ENCODE data around the gene TRMT6. TPM values are rescaled to one million over a fixed set of nuclear protein-coding genes. Genes with fewer than 3 reads are reported as not detected.

Gene TRMT6
- total RNA-seq, 1 experiment from 2014 or later = 17.8 TPM

DNA sequence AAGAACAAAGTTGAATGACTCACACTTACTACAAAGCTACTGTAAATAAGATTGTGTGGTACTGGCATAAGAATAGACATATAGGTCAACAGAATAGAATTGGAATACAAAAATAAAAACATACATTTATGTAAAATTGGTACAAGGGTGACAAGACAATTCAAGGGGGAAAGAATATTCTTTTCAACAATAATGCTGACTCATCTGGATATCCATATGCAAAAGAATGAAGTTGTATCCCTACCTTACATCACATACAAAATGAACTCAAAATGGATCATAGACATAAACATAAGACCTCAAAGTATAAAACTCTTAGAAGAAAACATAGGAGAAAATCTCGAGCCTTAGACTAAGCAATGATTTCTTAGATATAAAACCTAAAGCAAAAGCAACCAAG, 50.9 kb downstream of the TRMT6 start:
- no peak for DNase-seq (ENCODE audit: low spot score)

DNA sequence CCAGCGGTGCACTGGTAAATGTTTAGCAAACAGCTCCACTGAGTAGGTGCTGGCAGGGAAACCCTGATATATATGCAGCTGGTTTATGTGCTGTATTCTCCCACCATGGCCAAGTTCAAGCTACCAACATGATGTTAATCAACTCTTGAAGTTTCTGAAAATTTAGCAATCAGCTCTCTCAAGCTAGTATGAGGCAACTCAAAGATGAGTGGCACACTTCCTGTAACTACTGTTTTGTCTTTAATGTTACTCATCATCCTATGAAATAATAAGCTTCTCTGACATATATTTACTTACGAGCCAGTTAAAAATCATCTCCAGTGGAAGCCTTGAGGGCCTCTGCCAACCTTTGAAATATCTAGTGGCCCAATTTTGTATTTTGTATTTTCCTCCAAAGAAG, 54.7 kb downstream of the TRMT6 start:
- no peak for DNase-seq (ENCODE audit: low spot score)

- no peak for DNase-seq (ENCODE audit: low spot score)
Measured at GRCh38 chr20:5893621-5894020, 56.7 kb downstream of the TRMT6 start.

DNA sequence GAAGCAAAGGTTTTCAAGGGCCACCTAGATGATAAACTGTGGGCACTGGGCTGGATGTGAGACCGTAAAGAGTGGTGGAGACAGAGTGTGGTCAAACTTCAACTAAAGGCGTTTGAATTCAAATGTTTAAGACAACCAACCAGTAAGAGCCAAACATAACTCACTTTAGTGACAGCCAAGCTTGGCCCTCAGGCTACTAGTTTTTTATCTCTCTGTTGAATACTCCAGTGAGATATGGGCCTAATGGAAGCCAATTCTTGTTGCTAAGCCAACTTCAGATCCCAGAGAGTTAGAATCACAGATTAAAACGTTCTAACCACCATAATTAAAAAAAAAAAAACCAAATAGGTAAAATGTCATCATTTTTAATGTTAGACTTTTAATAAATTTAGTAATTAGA, 57.3 kb downstream of the TRMT6 start:
- DNase-seq (ENCODE audit: low spot score) = no peak

DNA sequence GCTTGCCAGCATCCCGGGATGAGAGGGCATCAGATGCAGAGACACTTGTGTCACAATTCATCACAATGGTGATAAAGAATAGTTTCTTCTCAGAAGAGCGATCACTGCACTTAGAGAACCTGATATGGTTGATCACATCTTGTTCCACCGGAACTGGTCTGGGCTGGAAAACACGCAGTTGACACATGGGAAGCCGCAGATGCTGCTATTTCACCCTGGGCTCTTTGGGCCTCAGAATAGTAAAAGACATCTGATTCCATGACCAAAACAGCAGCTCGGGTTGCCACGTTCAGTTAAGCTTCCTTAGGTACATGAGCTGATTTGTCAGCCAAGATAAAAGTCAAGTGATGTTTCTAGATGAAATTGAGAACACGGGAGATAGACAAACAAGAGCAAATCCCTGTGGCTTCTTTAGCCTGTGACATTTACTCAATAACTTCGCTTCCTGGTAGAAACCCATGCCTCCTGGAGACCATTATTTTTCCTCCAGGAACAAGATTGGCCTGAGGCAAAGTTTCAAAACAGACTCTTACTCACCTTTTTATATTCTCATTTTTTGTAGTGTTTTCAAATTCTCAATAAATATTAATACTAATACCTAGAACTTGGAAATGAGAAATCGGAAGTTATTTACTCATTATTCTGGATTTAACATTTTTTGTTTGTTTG, 59.4 kb downstream of the TRMT6 start:
- no peak for DNase-seq (ENCODE audit: low spot score)

DNA sequence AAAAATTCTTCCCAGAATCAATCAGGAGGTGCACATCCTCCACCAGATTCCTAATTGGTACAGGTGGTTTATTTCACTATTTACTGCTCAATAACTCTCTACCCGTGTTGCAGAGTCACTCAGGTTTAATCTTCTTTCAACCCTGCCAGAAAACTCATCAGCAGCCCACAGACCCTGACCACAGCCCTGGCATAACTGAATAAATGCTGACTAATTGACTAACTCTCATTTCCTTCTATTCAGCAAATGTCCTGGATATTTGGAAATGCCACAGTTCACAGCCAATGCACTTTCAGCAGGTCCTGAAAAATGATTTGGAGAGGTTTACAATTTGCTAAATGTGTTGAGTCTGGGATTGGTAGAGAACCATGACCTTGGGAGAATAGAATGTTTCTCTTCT, 62.3 kb downstream of the TRMT6 start:
- no peak for DNase-seq (ENCODE audit: low spot score)

GRCh38 chr20:5887386-5887785, 62.9 kb downstream of the TRMT6 start:
- DNase-seq (ENCODE audit: low spot score) = no peak

Small RNA genes lying within 50 kb of the gene (small RNA-seq; reads per million reads assigned to genes)
- not detected for gene RF00019
- gene RNU1-55P = 0.29 reads per million

Other genes with a start within 250 kb of the TRMT6 start
- gene SHLD1, start 200.1 kb downstream of the TRMT6 start, total RNA-seq (2014; rRNA removed; shearing (Covaris generic)) = 0.61 and 4.5 TPM in 2 replicates
- not detected in 2 replicates for gene CHGB, start 39.0 kb downstream of the TRMT6 start, total RNA-seq (2014; rRNA removed; shearing (Covaris generic))
- 11.6 and 14.0 TPM in 2 replicates for gene MCM8, start 119 bp upstream of the TRMT6 start, total RNA-seq (2014; rRNA removed; shearing (Covaris generic))
- 39.5 and 48.0 TPM in 2 replicates for gene CRLS1, start 55.6 kb upstream of the TRMT6 start, total RNA-seq (2014; rRNA removed; shearing (Covaris generic))
- 1.3 and 1.7 TPM in 2 replicates for gene LRRN4, start 103.5 kb upstream of the TRMT6 start, total RNA-seq (2014; rRNA removed; shearing (Covaris generic))
- 69.1 and 72.0 TPM in 2 replicates for gene FERMT1, start 172.5 kb upstream of the TRMT6 start, total RNA-seq (2014; rRNA removed; shearing (Covaris generic))